Lung microvascular endothelial cell (primary cell): ENCODE data around the gene GPAT2. TPM values are rescaled to one million over a fixed set of nuclear protein-coding genes. Genes with fewer than 3 reads are reported as not detected.

ENCODE experiments used
- total RNA-seq: library from RNA; depleted of rRNA; stranded (reverse); fragments of >200 nt; gene quantifications from 2 replicates; pipeline ENCODE4 v1.2.1, GENCODE V29; 2014

The GPAT2 gene
- total RNA-seq, 1 donor from 2014 or later: 4.6 TPM

Other genes with a start within 250 kb of the GPAT2 start
- gene ANKRD36C, start 43.1 kb downstream of the GPAT2 start, total RNA-seq: 15.9 and 20.2 TPM in 2 replicates
- gene ADRA2B, start 81.7 kb upstream of the GPAT2 start, total RNA-seq: 0.22 TPM in 1 of 2 replicates, not detected in the other
- gene ASTL, start 103.6 kb upstream of the GPAT2 start, total RNA-seq: not detected in 2 replicates
- 0.22 and 0.99 TPM in 2 replicates for gene DUSP2, start 110.5 kb upstream of the GPAT2 start, total RNA-seq
- gene STARD7, start 173.9 kb upstream of the GPAT2 start, total RNA-seq: 191 and 262 TPM in 2 replicates
- 16.8 and 23.2 TPM in 2 replicates for gene TMEM127, start 231.1 kb upstream of the GPAT2 start, total RNA-seq
- gene CIAO1, start 231.3 kb upstream of the GPAT2 start, total RNA-seq: 59.3 and 89.5 TPM in 2 replicates